Measurements from ENCODE around the gene LINC00237.

LINC00237 gene

DNA sequence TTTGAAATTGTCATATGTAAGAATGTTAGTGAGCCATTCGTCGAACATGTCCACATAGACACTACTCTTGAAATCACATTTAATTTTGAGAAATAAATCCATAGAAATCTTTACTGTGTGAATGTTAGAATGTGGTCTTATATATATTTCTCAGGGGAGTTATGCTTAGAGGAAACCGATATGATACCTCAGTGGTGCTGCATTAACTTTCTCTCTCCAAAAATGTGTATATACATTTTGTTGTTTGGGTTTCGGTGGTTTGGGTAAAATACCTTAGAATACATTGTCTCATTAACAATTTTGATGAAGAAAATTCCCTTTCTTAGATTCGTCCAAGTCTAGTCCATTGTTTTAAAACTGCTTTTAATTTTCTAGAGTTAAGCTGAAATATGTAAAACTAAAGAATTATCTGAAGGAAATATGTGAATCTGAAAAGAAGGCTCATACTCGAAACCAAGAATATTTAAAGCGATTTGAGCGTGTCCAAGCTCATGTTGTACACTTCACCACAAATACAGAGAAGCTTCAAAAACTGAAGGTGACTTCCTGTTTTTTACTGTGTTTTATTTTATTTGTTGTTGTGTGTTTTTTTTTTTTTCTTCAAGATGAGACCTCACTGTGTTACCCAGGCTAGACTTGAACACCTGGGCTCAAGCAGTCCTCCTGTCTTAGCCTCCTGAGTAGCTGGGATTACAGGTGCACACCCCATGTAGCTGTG lies 30.0 kb upstream of the LINC00237 start:
- no peak overlapping the region for H3K27ac ChIP-seq
- no peak overlapping the region for H2AFZ ChIP-seq (ENCODE audit: low read depth)
- no peaks in the 10 kb centered on the region for H4K20me1 ChIP-seq (ENCODE audit: insufficient read depth)
- H3K36me3 ChIP-seq (ENCODE audit: insufficient read depth) = no peaks in the 10 kb centered on the region
- H3K4me3 ChIP-seq (IDR thresholded peaks at IDR 0.05; ENCODE audit: insufficient read depth, low read depth, low read length) = no peak overlapping the region
- H3K4me1 ChIP-seq (ENCODE audit: low read depth, poor library complexity, severe bottlenecking) = no peaks in the 10 kb centered on the region
- no peaks in the 10 kb centered on the region for H3K27me3 ChIP-seq (ENCODE audit: insufficient read depth, low read depth)
- TF ChIP-seq, protein P1, sequence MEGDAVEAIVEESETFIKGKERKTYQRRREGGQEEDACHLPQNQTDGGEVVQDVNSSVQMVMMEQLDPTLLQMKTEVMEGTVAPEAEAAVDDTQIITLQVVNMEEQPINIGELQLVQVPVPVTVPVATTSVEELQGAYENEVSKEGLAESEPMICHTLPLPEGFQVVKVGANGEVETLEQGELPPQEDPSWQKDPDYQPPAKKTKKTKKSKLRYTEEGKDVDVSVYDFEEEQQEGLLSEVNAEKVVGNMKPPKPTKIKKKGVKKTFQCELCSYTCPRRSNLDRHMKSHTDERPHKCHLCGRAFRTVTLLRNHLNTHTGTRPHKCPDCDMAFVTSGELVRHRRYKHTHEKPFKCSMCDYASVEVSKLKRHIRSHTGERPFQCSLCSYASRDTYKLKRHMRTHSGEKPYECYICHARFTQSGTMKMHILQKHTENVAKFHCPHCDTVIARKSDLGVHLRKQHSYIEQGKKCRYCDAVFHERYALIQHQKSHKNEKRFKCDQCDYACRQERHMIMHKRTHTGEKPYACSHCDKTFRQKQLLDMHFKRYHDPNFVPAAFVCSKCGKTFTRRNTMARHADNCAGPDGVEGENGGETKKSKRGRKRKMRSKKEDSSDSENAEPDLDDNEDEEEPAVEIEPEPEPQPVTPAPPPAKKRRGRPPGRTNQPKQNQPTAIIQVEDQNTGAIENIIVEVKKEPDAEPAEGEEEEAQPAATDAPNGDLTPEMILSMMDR (conservative IDR thresholded peaks at IDR 0.05; ENCODE audit: low read depth, low read length) = no peak
- H3K79me2 ChIP-seq (ENCODE audit: insufficient read depth, low read depth) = no peaks in the 10 kb centered on the region
- no peak overlapping the region for H3K4me2 ChIP-seq
- H3K9ac ChIP-seq = no peak overlapping the region

DNA sequence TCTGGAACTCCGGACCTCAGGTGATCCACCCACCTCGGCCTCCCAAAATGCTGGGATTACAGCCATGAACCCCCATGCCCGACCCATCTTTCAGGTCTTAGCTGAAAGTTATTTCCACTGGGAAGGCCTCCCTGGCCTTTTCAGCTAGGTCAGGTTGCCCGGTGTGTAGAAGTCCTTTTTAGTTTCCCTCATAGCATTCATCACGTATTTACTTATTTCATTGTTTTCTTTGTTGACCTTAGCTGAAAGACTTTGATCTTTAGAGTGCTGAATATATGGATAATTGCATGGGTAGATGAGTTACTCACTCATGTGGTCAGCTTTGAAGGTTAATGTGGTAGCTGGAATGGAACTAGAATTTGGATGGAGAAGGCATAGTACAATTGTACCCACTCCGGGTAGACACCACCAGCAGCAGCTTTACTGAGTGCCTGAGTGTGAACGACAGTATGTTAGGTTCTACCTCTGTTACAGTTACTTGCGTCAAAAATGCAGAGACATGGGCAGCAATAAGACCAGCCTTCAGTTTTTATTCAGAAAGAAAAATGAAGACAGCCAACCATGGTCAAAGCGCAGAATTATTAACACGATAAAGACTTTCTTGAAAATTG lies 28.8 kb upstream of the LINC00237 start:
- Histone ChIP-seq H4K20me1 (ENCODE audit: insufficient read depth) (no peaks in the 10 kb centered on the region), H3K4me3 (IDR thresholded peaks at IDR 0.05; ENCODE audit: insufficient read depth, low read depth, low read length) (no peak overlapping the region), H3K9ac (no peak overlapping the region), H3K4me2 (no peak overlapping the region), H3K79me2 (ENCODE audit: insufficient read depth, low read depth) (no peaks in the 10 kb centered on the region), H2AFZ (ENCODE audit: low read depth) (no peak overlapping the region), H3K36me3 (ENCODE audit: insufficient read depth) (no peaks in the 10 kb centered on the region), H3K4me1 (ENCODE audit: low read depth, poor library complexity, severe bottlenecking) (no peaks in the 10 kb centered on the region), H3K27ac (no peak overlapping the region), H3K27me3 (ENCODE audit: insufficient read depth, low read depth) (no peaks in the 10 kb centered on the region)
- TF ChIP-seq, protein P1 (conservative IDR thresholded peaks at IDR 0.05; ENCODE audit: low read depth, low read length) = no peak

DNA sequence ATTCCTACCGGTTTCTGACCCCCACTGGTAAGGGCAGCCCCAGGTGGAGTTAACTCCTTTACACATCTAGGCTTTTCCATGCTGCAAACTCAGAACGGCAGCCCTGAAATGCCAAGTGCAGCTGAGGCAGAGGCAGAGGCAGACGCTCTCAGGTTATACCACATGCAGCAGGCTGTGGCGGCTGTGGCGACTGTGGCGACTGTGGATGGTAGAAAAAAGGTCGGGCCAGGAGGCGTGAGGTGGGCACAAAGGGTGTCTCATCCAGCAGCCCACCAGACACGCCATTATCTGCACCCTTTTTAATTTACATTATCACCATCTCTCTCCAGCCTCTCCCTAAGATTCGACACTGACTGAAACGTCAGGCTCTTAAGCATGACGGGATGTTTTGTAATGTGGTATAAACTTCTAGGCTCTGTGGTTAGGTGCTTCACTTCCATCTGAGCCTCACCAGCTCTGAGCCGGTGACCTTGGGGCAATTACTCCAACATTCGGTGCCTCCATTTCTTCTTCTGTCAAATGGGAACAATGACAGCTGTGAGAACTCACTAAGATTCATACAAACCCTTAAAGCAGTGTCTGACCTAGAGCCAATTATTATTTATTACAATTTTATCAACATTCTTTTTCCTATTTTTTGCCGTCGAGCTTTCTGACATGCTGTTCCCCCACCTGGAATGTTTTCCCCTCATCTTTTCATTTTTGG lies 27.9 kb upstream of the LINC00237 start:
- H3K36me3 ChIP-seq (ENCODE audit: insufficient read depth) = no peaks in the 10 kb centered on the region
- TF ChIP-seq, protein P1 (conservative IDR thresholded peaks at IDR 0.05; ENCODE audit: low read depth, low read length) = no peak

DNA sequence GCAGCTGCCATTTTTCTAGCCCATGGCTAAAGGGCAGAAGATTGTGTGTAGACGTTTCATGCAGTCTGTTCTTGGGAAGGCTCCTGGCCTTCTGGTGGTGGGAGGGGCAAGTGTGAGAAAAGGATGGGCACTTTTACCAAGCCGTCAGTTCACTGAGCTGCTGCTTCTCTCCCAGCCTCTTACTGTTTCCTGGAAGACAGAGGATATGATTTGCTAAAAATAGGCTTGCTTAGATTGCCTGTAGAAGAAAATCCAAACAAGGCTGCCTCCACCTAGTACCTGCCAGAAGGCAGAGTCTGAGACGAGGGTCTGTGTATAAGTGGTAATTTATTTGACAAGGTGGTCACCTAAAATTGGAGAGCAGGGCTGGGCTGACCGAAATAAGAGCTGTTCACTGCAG lies 27.2 kb upstream of the LINC00237 start:
- Histone ChIP-seq H3K36me3 (ENCODE audit: insufficient read depth) (no peaks in the 10 kb centered on the region), H3K4me3 (IDR thresholded peaks at IDR 0.05; ENCODE audit: insufficient read depth, low read depth, low read length) (no peak overlapping the region), H3K79me2 (ENCODE audit: insufficient read depth, low read depth) (no peaks in the 10 kb centered on the region), H3K4me1 (ENCODE audit: low read depth, poor library complexity, severe bottlenecking) (no peaks in the 10 kb centered on the region), H3K27me3 (ENCODE audit: insufficient read depth, low read depth) (no peaks in the 10 kb centered on the region), H4K20me1 (ENCODE audit: insufficient read depth) (no peaks in the 10 kb centered on the region), H2AFZ (ENCODE audit: low read depth) (no peak overlapping the region), H3K4me2 (no peak overlapping the region), H3K9ac (no peak overlapping the region), H3K27ac (no peak overlapping the region)
- TF ChIP-seq, protein P1 (conservative IDR thresholded peaks at IDR 0.05; ENCODE audit: low read depth, low read length) = no peak

More for the DNA sequence above, 27.9 kb upstream of the LINC00237 start:
- Histone ChIP-seq H3K79me2 (ENCODE audit: insufficient read depth, low read depth) (no peaks in the 10 kb centered on the region), H4K20me1 (ENCODE audit: insufficient read depth) (no peaks in the 10 kb centered on the region), H3K9ac (no peak overlapping the region), H3K4me3 (IDR thresholded peaks at IDR 0.05; ENCODE audit: insufficient read depth, low read depth, low read length) (no peak overlapping the region), H3K4me2 (no peak overlapping the region), H3K4me1 (ENCODE audit: low read depth, poor library complexity, severe bottlenecking) (no peaks in the 10 kb centered on the region), H3K27me3 (ENCODE audit: insufficient read depth, low read depth) (no peaks in the 10 kb centered on the region), H2AFZ (ENCODE audit: low read depth) (no peak overlapping the region), H3K27ac (no peak overlapping the region)
